Activated CD8-positive, alpha-beta memory T cell treated with anti-CD3 and anti-CD28 coated beads, Interleukin-2, amount 50 U/mL, for 24 hours (primary cell): ENCODE data around the gene SETBP1.

Experiments used
- DNase-seq: peaks from one replicate; pipeline ENCODE4 v3.0.0-alpha.2; 2020; ENCODE audit errors: extremely low read depth

The SETBP1 gene

GRCh38 chr18:44679056-44679913 lies 1.4 kb upstream of the SETBP1 start:
- peak; percentile 43 for DNase-seq

DNA sequence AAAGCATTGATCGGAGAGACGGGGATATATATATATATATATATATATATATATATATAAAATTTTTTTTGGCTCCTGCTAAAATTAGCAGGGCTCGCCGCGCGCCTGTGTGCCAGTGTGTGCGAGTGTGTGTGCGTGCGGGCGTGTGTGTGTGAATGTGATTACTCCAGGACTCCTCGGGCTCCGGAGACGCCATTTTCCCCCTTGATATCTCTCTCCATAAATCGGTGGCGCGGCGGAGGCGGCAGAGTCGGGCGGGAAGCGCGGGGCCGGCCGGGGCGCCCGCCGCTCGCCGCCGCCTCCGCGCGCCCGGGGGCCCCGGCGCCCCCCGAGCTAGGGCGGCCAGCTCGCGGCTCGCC lies 795 bp upstream of the SETBP1 start:
- DNase-seq: no peak

- DNase-seq: no peak
Measured at GRCh38 chr18:44681076-44681970, 635 bp downstream of the SETBP1 start.

DNA sequence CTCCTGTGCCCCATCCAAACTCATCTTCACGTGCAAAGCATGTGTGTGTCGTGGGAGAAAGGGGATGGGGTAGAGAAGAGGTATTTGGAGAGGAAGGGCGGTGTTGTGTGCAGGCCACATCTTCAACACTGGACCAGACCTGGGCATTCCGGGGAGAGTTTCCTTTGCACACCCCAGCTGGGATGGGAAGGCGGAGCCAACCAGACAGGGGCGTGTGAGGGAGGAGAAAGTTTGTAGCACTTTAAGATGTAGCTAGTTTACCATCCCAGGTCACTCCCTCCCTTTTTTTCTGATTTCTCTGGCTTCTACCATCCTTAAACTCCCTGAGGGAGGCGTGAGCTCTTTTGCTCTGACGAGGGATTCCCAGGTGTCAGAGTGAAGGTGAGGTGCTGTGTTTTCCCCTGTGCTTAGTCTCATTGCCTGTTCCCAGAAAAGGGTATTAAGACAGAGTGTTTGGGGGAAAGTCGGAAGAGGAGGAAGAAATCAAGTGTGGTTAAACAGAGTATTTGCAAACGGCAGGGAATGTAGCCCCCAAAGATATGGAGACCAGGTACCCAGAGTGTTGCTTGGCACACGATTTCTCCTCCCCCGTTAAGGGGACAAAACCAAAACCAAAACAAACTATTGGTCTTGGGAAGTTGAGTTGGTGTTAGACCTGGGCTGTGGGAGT lies 1.6 kb downstream of the SETBP1 start:
- no peak for DNase-seq

DNA sequence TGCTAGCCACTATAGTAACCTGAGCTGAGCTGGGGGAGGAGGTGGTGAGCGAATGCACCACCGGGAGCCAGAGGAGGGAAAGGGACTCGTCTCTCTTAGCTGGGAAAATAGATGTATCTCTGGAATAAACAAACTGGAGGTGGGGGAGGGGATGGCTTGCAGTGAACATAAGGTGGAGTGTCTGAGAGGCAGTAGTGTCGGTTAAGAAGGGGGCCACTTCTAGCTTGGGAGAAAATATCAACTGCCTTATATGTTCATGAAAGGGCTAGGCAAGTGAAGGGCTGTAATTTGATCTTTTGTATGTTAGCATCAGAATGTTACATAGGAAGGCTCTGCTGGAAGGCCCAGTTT lies 2.2 kb downstream of the SETBP1 start:
- no peak for DNase-seq

GRCh38 chr18:44683556-44683955 lies 2.9 kb downstream of the SETBP1 start:
- DNase-seq: no peak

DNA sequence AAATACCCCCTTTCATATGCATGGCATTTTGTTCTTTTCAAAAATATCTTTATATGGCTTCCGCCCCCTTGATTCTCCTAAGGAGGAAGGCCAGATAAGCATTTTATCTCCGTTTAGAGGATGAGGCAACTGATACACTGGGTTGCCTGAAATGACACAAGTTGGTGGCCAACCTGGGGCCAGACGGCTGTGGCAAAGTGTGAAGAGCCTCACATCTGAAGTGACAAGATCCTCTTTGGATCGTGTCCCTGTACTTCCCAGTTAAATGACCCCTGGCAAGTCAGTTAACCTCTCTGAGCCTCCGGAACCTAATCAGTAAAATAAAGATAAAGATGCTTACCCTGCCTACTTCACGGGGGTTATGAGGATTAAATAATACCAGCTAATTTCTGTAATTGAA lies 4.6 kb downstream of the SETBP1 start:
- DNase-seq: no peak

DNA sequence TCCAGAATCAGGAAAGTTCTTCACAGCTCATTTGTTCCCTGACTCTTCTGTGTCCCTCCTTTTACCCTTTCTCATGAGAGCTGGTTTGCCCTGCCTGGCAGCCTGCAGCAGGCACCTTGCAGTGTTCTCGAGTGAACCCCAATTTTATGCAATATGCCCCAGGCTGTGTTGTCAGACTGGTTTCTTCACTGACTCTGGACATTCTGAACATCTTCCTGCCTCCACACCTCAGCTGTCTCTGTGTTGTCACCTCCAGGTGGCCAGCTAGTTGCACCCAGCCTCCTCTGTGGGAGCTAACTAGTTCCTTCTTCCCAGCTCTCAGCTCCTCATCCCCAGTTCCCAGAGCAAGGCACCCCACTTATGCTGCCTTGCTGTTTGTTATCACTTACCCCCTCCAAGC lies 5.5 kb downstream of the SETBP1 start:
- no peak for DNase-seq

DNA sequence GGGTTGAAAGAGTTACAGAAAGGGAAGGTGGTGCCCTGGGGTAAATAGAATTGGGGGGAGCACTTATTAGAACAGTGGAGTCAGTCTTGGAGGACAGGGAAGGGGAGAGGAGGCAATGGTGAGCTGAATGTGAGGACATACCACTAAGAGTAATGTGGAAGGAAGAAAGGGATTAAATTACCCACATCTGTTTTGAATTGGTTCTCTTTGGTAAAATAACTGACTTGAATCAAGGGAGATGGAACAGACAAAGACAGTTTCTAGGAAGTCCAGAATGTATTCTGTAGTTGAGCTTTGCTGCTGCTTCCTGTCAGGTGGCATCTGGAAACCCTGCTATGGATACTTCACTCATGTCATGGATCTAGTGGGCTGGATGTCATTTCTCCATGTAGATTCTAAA lies 6.7 kb downstream of the SETBP1 start:
- DNase-seq: no peak

DNA sequence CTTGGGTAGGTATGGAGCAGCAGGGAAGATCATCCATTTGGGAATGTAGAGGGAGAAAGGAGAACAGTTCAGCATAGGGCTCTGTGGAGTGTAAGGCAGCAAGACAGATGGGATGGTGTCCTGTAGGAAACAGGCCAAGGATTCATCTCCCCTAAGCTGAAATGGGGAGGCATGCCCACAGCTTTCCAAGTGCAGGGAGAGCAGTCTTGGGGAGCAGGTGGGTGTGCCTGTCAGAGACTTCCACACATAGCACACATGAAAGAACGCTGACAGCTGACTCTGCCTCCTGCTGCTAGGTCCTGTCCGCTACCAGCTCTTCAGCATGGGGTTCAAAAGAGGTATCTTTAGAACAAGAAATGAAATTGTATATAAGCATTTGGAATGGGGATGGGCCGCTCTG lies 9.0 kb downstream of the SETBP1 start:
- DNase-seq: no peak

- no peak for DNase-seq
Measured at GRCh38 chr18:44691148-44691925, 10.6 kb downstream of the SETBP1 start.

DNA sequence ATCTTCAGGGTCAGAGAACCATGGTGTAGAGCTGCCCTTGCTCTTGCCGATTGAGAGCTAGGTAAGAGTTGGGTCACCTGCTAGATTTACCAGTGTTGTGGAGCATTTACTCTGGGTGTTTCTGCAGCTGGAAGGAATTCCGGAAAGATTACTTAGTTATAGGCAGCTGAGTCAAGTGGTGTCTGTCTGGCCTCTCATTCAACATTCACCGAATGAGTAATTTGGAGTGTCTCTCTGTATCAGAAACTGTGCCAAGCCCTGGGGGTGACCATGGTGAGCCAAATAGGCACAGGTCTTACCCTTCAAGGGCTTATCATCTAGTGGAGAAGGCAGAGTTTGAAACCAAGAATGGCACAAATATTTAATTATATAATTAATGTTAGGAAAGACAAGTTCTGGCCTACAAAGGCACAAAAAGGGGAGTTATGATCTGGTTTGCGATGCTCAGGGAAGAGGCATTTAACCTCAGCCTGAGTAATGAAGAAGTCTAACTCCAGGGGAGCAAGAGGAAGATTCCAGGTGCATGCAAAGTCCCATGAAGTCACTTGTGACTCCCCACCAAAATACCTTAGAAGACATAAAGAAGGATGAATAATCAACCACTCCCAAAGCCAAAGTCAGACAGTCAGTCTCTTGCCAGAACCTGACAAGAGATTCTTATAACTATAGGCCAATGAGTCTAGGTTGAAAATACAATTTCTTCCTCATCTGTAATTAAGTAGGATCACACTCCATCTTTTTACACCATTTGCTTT lies 12.5 kb downstream of the SETBP1 start:
- no peak for DNase-seq

- no peak for DNase-seq
Measured at GRCh38 chr18:44695503-44695902, 14.8 kb downstream of the SETBP1 start.

DNA sequence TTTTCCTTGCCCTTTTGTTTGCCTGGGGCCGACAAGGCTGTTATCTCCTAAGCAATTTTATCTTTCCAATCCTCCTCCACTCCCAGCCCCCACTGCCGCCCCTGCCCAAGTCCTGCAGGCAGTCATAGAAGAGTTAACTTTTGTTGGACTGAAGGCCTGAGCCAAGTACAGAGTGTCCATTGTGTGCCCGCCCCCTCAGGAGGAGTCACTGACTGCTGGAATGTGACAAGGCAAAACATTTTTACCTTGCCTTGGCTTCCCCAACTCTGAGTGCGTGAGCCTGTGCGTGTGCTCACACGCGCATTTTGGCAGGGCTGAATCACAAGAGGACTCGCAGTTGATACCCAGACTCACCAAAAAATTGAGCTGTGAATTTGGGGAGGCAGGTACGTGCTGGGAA lies 16.2 kb downstream of the SETBP1 start:
- no peak for DNase-seq

GRCh38 chr18:44697315-44697714 lies 16.6 kb downstream of the SETBP1 start:
- no peak for DNase-seq

DNA sequence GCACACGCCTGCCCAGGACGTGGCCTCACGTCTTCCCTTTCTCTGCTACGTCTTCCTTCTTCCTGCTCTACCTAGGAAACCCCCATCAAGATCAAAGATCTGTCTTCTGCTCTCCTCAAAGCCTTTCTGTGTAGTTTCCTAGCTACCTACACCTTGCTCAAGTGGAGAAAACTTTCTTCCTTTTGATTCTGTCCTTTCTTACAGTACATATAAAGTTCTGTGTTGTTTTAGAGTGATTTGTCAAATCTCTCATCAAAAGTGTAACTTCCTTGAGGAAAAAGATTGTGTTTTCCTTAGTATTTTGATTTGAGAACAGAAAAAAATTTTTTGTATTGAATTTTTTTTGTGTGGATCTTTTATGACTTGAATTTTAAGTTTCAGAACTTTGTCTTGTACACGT lies 17.8 kb downstream of the SETBP1 start:
- DNase-seq: no peak

- no peak for DNase-seq
Measured at GRCh38 chr18:44699572-44700261, 19.0 kb downstream of the SETBP1 start.

DNA sequence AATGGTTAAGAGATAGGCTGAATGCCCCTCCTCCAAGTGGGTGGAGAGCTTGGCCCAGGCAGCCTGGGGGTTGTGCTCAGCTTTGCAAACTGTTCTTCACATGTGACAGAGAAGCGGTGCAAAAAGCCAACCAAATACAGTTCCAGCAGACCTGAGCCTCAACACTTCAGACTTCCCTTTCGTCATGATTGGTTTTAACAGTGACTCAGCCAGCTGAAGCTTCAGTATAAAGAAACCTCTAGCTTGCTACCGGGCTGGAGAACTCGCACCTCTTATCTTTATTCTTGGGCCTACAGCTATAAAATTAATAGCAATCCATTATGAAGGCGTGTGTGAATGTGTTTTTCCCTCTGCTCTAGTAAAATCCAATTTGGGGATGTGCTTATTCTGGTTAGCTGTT lies 20.0 kb downstream of the SETBP1 start:
- no peak for DNase-seq

DNA sequence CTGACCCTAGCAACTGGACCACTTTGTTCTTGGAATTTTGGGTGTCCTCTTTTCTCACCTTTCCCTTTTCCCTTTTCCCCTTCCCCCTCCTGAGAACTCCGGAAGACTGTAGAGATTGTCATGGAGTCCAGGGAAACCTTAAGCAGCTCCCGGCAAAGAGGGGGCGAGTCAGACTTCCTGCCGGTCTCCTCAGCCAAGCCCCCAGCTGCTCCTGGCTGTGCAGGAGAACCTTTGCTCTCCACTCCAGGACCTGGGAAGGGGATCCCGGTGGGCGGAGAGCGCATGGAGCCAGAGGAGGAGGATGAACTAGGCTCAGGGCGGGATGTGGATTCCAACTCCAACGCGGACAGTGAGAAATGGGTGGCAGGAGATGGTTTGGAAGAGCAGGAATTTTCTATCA lies 20.5 kb downstream of the SETBP1 start:
- DNase-seq: no peak

DNA sequence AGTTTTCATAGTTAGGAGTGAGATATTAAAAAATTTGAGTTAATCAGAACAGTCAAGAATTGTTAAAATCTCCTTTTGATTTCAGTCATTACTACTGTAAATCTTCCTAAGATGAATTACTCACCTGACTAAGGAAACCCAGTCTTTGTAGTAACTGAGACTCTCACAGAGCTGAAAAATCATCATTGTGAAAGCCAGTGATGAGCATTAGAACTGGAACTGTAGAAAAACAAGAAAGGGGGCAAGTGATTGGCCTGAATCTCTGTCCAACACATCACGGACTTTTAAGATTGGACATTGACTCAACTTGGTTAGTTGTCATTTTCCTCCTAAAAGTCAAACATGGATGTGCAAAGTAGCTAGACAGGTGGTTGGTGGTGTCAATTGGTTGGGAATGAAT lies 21.9 kb downstream of the SETBP1 start:
- no peak for DNase-seq
